Activated T-cell treated with anti-CD3 and anti-CD28 coated beads, Interleukin-2, amount 50 U/mL, for 72 hours (primary cell): ENCODE measurements around the gene TSHR. TPM values are rescaled to one million over a fixed set of nuclear protein-coding genes. Genes with fewer than 3 reads are reported as not detected.

Experiments
- ATAC-seq, 2 donors: fragments of 150-1000 bp; cut with Tn5 transposase; replicated peaks in 1 of 2; 2 replicates each; pipeline ENCODE4 v1.10.0; 2021; ENCODE audit warnings: moderate library complexity in 2 of 2, mild to moderate bottlenecking in 1 of 2
- DNase-seq, 2 donors: peaks; one replicate each; pipeline ENCODE4 v3.0.0; 2021 to 2022; ENCODE audit warnings: mixed read lengths in 1 of 2
- H3K27ac Mint-ChIP-seq: one replicate; pipeline ENCODE4 v1.8.0; 2022; ENCODE audit warnings: mild to moderate bottlenecking, moderate library complexity, mixed read lengths
- H3K27me3 Mint-ChIP-seq: one replicate; pipeline ENCODE4 v1.8.0; 2022; ENCODE audit warnings: low read depth, mixed read lengths
- H3K36me3 Mint-ChIP-seq, 2 donors: one replicate each; pipeline ENCODE4 v1.8.0; 2022; ENCODE audit warnings: mixed read lengths in 2 of 2, mild to moderate bottlenecking in 1 of 2; ENCODE audit not compliant: insufficient read depth in 2 of 2
- H3K4me1 Mint-ChIP-seq: one replicate; pipeline ENCODE4 v1.8.0; 2022; ENCODE audit warnings: low read depth, mixed read lengths
- H3K4me3 Mint-ChIP-seq, 2 donors: one replicate each; pipeline ENCODE4 v1.8.0; 2022; ENCODE audit warnings: mild to moderate bottlenecking in 2 of 2, mixed read lengths in 2 of 2, moderate library complexity in 2 of 2
- H3K9me3 Mint-ChIP-seq, 2 donors: one replicate each; pipeline ENCODE4 v1.8.0; 2022; ENCODE audit warnings: mixed read lengths in 2 of 2
- total RNA-seq, 2 donors: library from RNA; stranded (reverse); gene quantifications; one replicate each; pipeline ENCODE4 v1.2.3, GENCODE V29; 2022

TSHR gene
- total RNA-seq, 2 donors from 2014 or later, result not detected

DNA sequence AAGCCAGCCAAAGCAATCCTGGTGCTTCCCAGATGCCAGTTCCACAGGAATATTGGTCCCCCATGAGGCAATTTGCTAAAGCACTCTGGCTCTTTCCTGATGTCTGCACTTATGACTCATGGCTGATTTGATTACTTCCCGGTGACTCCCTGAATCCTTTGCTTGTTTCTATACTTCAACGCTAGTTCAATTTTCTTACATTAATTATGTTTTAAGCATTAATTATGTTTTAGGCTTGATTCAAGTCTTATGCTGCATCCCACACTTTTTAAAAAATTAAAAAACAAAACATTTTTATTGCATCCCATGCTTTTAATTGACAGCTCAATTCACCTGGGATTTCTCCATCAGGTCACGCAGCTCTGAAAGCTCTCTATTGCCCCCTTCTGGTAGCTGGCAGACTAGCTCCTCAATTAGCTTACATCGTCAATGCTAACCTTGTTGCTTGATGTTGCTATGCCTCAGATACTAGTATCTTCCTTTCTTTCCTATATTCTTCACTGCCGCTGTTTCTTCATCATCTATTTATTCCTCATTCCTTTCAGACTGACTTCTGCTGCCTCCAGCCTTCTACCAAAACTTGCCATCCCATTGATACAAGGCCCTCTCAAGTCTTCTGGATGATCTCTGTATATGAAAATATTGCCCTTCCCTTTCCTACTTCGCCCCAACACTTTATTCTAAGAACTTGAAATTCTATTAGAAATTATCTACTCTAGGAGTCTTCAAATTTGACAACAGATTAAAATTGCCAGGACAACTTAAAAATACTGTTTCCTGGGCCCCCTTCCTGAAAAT is 32.0 kb downstream of the TSHR start:
- no peak overlapping the region for H3K27ac Mint-ChIP-seq

DNA sequence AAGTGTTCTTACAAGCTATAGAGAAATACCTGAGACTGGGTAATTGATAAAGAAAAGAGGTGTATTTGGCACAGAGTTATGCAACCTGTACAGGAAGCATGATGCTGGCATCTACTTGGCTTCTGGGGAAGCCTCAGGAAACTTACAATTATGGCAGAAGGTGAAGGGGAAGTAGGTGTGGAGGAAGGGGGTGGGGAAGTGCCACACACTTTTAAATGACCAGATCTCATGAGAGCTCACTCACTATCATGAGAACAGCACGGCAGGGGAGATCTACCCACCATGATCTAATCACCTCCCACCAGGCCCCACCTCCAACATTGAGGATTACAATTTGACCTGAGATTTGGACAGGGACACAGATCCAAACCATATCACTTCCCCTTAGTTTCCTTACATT is 32.8 kb downstream of the TSHR start:
- Mint-ChIP-seq H3K4me1 (no peaks in the 10 kb centered on the region), H3K27me3 (peaks cover 6% of the 10 kb centered on the region), H3K36me3 (no peaks in the 10 kb centered on the region), H3K9me3 (no peaks in the 10 kb centered on the region), H3K27ac (no peak overlapping the region), H3K4me3 (no peak overlapping the region)
- ATAC-seq (peak in 1 of 2 donors; percentile 15), DNase-seq (no peak)

More for the DNA sequence above, 32.0 kb downstream of the TSHR start:
- Mint-ChIP-seq H3K36me3 (no peaks in the 10 kb centered on the region), H3K4me3 (no peak overlapping the region), H3K9me3 (no peaks in the 10 kb centered on the region), H3K27me3 (peaks cover 6% of the 10 kb centered on the region), H3K4me1 (no peaks in the 10 kb centered on the region)
- ATAC-seq (no peak), DNase-seq (peak; percentile 64 to 65)

DNA sequence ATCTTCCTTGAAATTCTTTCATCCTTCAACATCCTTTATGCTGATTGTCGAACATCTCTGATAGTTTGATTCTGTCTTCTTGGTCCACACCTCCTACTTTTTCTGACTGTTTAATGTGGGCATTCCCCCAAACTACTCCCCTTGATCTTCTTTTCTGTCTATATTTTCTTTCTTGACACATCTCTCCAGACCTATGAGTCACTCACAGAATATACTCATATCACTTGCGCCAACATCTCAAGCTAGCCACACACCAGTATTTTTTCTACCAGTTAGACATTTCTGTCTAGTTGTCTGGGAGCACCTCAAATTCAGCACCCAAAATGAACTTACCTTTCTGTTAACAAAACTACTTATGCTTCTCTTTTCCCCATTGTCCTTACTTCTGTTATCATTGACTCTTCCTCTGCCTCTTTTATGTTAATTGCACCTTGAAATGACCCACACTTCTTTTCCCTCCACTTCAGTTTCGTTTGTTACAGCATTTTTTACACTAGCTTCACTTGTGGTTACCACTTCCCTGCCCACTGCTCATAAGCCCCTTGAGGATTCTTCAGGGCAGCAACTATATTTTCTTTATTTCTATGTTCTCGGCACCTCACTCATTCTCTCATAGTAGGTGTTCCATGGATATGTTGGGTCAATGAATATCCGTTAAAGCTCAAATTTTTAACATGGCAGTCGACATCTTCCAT is 33.5 kb downstream of the TSHR start:
- no peaks in the 10 kb centered on the region for H3K36me3 Mint-ChIP-seq
- no peak overlapping the region for H3K27ac Mint-ChIP-seq
- no peaks in the 10 kb centered on the region for H3K9me3 Mint-ChIP-seq
- peak; percentile 17 to 35 for DNase-seq
- peaks cover 6% of the 10 kb centered on the region for H3K27me3 Mint-ChIP-seq
- H3K4me1 Mint-ChIP-seq, result no peaks in the 10 kb centered on the region
- no peak overlapping the region for H3K4me3 Mint-ChIP-seq
- ATAC-seq, result peak; percentile 97 to 99

DNA sequence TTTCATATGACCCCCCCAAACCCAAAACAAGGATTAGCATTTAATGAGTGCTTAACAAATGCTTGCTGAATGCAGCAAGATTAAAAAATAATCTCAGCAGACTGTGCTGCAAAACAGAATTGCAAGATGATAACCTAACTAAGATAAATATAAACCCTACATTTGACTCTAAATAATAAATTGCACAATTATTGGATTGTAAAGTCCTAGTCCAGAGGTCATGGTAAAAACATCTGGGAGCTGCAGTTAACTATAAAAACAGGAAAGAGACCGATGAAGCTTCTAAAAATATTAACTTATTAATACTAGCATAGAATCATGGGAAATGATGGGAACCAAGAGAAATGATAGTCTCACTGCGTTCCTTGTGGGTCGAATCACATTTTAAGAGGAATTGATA is 37.2 kb downstream of the TSHR start:
- ATAC-seq (no peak), DNase-seq (no peak)
- Mint-ChIP-seq H3K4me3 (no peak overlapping the region), H3K4me1 (peaks cover 12% of the 10 kb centered on the region), H3K9me3 (no peaks in the 10 kb centered on the region), H3K36me3 (no peaks in the 10 kb centered on the region), H3K27me3 (peaks cover 23% of the 10 kb centered on the region), H3K27ac (no peak overlapping the region)

DNA sequence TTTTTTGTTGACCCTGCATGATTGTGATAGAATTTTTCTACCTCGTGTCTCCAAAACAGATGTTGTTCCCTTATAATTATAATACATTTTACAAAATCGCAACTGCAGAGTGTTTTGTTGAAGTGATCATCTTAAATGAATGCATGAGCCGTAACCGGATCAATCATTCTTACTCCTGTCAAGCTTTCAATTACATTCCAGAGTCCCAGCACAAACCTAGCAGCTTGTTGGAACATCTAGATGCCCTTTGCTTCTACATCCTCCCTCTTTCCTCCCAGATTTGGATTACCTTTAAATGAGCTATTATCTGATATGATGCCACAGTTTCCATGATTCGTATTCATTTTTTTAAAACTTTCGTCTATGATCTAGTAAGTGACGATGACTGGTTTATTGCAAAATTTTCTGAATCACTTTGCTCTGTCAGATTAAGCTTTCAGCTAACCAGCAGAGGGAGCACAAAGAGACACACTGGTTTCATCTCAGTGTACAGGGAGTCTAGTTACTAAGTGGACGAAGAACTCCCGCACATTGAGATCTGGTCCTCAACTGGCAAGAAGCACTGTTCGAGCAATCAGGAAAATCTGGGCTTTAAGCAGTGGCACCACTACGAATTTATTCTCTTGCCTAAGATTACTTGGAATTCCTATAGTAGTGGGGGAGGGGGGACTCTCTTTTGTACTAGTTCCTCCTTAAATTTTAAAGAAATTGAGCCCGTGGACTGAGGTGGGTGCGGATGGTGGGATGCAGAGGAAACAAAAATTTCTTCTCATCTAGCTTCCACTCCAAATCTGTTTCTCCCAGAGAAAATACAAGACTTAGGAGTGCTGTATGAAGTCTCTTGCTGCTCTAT is 40.9 kb downstream of the TSHR start:
- H3K4me3 Mint-ChIP-seq, result no peak overlapping the region
- peak overlapping the region; percentile 38 for H3K27ac Mint-ChIP-seq
- peaks cover 44% of the 10 kb centered on the region for H3K27me3 Mint-ChIP-seq
- H3K36me3 Mint-ChIP-seq, result no peaks in the 10 kb centered on the region
- ATAC-seq, result peak; percentile 98 to 99
- peaks cover 12% of the 10 kb centered on the region for H3K4me1 Mint-ChIP-seq
- no peaks in the 10 kb centered on the region for H3K9me3 Mint-ChIP-seq
- DNase-seq, result peak; percentile 37 to 43

DNA sequence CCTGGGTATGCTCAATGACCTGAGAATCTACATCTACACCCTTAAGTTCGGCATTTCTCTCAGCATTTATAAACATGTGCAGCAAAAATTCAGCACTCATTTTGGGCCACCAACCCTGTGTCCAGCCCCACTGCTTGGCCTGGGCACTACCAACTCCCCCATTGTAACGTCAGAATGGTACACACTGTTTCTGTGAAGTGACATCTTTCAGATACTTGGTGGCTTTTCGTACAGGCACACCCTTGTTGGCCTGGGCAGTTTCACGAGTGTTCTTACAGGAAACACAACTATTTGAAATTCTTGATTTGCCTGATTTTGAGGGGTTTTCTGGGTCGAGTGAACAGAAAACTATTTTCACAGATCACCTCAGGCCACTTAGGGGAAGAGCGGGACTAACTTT is 46.0 kb downstream of the TSHR start:
- Mint-ChIP-seq H3K36me3 (no peaks in the 10 kb centered on the region), H3K4me3 (no peak overlapping the region), H3K27me3 (peaks cover 52% of the 10 kb centered on the region), H3K9me3 (no peaks in the 10 kb centered on the region), H3K27ac (no peak overlapping the region), H3K4me1 (peaks cover 6% of the 10 kb centered on the region)
- ATAC-seq, result no peak
- DNase-seq, result no peak

DNA sequence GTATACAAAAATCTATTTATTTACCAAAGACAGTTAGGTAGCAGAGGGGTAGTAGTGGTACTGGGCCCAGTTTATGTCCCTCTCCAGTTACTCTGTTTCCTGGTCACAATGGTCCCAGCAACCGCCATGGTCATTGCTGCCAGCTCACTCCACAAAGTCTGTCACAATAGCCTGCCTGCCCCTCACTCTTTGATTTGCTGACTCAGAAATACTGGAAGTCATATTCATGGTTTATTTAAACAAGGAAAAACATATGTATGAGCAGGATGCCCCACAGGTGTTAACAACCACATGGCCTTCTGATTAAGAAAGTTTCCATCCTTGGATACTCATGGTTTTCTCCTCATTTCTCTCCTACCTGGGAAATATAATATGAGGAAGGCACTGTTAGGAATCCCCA is 49.2 kb downstream of the TSHR start:
- no peak for DNase-seq
- Mint-ChIP-seq H3K27me3 (peaks cover 22% of the 10 kb centered on the region), H3K4me3 (no peak overlapping the region), H3K36me3 (no peaks in the 10 kb centered on the region), H3K9me3 (no peaks in the 10 kb centered on the region), H3K27ac (no peak overlapping the region), H3K4me1 (no peaks in the 10 kb centered on the region)
- no peak for ATAC-seq

DNA sequence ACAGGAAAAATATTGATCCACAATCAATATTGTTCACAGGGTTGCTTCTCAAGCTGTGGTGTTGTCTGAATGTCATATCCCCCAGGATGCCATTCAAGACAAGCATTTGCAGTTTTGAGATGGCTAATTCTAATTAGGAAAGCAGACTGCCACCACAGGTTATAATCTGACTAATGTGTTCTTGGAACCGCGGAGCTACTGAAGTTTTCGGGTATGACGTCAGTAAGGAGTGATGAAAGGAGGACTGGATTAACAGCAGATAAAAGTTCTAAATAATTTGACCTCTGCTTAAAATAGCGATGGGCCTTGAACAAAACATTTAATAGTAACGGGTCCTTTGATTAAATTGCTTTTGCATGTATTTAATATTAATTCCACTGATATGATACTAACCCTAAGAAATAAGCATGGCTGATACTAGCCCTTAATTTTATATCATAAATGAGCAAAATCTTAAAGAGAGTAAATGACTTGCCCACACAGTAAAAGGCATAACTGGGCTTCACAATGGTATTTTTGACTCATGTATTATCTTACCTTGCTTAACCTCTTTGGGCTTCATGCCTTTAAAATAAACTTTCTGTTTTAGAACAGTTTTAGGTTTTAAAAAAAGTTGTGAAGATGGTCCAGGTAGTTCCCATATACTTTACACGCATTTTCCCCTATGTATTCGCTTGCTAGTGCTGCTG is 50.3 kb downstream of the TSHR start:
- Mint-ChIP-seq H3K9me3 (no peaks in the 10 kb centered on the region), H3K4me3 (no peak overlapping the region), H3K4me1 (no peaks in the 10 kb centered on the region), H3K27me3 (peaks cover 19% of the 10 kb centered on the region), H3K27ac (no peak overlapping the region), H3K36me3 (no peaks in the 10 kb centered on the region)
- DNase-seq (no peak), ATAC-seq (peak in 1 of 2 donors; percentile 69)

DNA sequence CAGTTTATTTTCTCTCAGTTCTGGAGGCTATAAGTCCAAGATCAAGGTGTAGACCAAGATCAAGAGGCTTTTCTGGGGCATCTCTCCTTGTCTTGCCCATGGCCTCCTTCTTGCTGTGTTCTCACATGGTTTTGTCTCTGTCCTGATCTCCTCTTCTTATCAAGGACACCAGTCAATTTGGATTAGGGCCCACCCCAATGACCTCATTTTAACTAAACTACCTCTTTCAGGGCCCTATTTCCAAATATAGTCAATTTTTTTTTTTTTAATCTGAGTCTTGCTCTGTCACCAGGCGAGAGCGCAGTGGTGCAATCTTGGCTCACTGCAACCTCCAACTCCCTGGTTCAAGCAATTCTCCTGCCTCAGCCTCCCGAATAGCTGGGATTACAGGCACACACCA is 50.8 kb downstream of the TSHR start:
- Mint-ChIP-seq H3K9me3 (no peaks in the 10 kb centered on the region), H3K27me3 (peaks cover 17% of the 10 kb centered on the region), H3K4me1 (no peaks in the 10 kb centered on the region), H3K36me3 (no peaks in the 10 kb centered on the region), H3K4me3 (no peak overlapping the region), H3K27ac (no peak overlapping the region)
- no peak for DNase-seq
- ATAC-seq, result no peak

DNA sequence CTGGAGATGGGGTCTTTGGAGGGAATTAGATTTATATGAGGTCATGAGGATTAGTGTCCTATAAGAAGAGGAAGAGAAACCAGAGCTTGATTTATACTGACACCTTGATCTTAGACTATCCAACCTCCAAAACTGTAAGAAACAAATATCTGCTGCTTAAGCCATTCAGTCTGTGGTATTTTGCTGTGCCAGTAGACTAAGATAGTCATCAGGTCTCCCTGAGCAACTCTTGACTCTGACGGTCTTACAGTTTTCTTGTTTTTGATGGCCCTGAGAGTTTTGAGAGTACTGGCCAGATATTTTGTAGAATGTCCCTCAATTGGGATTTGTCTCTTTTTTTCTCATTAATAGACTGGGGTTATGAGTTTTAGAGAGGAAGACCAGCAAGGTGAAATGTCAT is 51.7 kb downstream of the TSHR start:
- no peaks in the 10 kb centered on the region for H3K4me1 Mint-ChIP-seq
- ATAC-seq, result no peak
- no peaks in the 10 kb centered on the region for H3K36me3 Mint-ChIP-seq
- H3K27me3 Mint-ChIP-seq, result peaks cover 10% of the 10 kb centered on the region
- DNase-seq, result no peak
- no peaks in the 10 kb centered on the region for H3K9me3 Mint-ChIP-seq
- no peak overlapping the region for H3K4me3 Mint-ChIP-seq
- no peak overlapping the region for H3K27ac Mint-ChIP-seq

DNA sequence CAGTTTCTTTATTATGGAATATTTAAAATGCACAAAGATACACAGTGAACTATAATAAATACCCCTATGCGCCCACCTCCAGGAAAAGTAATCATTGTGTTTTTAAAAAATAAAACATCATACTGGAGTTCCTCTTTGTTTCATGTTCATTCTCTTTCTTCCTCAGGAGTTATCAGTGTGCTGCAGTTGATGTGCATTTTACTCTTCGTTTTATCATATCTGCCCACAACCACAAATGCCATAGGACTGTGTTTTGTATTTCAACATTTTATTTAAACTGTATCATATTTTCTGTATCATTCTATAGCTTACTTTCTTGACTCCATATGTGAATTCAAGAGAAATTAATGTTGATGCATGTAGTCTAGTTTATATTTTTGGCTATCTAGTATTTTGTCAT is 53.9 kb downstream of the TSHR start:
- no peak for ATAC-seq
- no peaks in the 10 kb centered on the region for H3K4me1 Mint-ChIP-seq

DNA sequence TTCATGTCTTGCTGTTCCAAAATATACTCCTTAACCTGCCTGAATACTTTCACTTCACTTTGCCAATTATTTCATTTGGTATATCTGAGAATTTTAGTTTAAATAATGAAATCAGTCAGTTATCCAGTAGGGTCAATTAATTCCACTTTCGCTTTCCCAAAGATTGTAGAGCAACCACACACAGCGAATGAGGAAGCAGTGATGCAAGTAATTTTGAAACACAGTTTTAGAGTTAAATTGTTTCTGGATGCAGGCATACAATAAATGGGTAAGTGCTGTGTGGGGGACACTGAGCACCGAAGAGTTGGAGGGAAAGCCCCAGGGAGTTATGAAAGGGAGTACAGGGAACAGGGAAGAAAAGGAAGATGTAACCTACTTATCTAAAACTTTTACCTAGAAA is 62.8 kb downstream of the TSHR start:
- ATAC-seq, result no peak
- no peak overlapping the region for H3K4me3 Mint-ChIP-seq
- no peaks in the 10 kb centered on the region for H3K9me3 Mint-ChIP-seq
- no peaks in the 10 kb centered on the region for H3K36me3 Mint-ChIP-seq
- H3K27ac Mint-ChIP-seq, result no peak overlapping the region
- no peaks in the 10 kb centered on the region for H3K4me1 Mint-ChIP-seq
- H3K27me3 Mint-ChIP-seq, result peaks cover 26% of the 10 kb centered on the region
- DNase-seq, result no peak

More for the DNA sequence above, 53.9 kb downstream of the TSHR start:
- Mint-ChIP-seq H3K4me3 (no peak overlapping the region), H3K27ac (no peak overlapping the region), H3K27me3 (peaks cover 7% of the 10 kb centered on the region), H3K9me3 (no peaks in the 10 kb centered on the region), H3K36me3 (no peaks in the 10 kb centered on the region)
- DNase-seq, result no peak
